Gastrocnemius medialis (tissue), 4 donors: ENCODE results near the gene NELFB.

Source experiments
- POLR2A ChIP-seq, 2 donors: fragments of 450-650 bp; IDR thresholded peaks; one replicate each; pipeline ENCODE4 v1.6.1; 2017; ENCODE audit warnings: antibody characterized with exemption in 2 of 2, mild to moderate bottlenecking in 2 of 2, moderate library complexity in 2 of 2
- TF ChIP-seq, protein P1 (sequence below), 5 experiments: fragments of 450-650 bp in 3 of 5; fragments of 200-600 bp in 2 of 5; sonication (generic) in 2 of 5; IDR thresholded peaks in 4 of 5; conservative IDR thresholded peaks in 1 of 5; 1 replicate in 4 of 5; 2 replicates in 1 of 5; pipeline ENCODE4 v1.5.1; 2016 to 2019; ENCODE audit warnings: antibody characterized with exemption in 5 of 5, mild to moderate bottlenecking in 3 of 5, moderate library complexity in 3 of 5

DNA sequence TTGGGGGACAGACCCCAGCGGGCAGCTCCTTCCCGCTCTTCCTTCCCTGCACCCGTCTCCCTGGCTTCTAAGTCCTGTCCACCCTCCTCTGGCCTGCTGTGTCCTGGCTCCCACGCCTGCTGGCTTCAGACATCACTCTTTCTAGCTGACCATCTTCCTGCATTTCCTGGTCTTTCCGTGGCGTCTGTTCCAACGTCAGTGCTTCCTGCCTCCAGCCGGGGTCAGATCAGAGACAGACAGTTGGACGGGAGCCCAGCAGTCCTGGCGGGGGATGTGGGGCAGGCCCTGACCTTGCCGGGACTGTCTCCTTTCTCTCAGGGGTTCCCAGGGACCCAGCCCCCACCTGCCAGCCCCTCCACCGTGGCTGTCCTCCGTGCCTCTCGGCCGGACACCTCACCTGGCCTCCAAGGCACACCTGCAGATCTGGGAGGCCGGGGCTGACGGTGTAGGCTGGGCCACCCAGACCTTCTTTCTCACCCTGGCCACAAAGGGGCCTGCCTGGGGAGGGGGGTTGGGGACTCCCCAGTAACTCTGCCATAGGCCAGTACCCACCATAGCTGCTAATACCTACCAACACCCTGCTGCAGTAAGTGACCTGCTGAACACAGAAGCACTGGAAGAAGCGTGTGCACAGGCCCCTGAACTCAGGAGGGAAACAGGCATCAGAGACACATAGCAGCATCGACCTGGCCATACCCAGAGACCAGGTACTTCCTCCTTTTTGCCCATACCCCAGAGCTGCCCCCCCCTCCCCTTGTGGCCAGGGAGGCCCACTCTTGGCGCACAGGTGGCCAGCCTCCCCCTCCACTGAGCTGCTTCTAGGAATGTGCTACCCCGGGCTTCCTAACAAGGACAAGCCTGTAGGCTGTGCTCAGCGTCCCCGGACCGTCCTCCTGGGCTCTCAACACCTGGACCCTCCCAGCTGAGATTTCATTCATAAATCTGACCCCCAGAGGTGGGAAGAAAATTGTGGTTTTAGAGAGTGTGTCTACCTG lies 41.8 kb downstream of the NELFB start:
- TF ChIP-seq, protein P1, sequence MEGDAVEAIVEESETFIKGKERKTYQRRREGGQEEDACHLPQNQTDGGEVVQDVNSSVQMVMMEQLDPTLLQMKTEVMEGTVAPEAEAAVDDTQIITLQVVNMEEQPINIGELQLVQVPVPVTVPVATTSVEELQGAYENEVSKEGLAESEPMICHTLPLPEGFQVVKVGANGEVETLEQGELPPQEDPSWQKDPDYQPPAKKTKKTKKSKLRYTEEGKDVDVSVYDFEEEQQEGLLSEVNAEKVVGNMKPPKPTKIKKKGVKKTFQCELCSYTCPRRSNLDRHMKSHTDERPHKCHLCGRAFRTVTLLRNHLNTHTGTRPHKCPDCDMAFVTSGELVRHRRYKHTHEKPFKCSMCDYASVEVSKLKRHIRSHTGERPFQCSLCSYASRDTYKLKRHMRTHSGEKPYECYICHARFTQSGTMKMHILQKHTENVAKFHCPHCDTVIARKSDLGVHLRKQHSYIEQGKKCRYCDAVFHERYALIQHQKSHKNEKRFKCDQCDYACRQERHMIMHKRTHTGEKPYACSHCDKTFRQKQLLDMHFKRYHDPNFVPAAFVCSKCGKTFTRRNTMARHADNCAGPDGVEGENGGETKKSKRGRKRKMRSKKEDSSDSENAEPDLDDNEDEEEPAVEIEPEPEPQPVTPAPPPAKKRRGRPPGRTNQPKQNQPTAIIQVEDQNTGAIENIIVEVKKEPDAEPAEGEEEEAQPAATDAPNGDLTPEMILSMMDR (IDR thresholded peaks at IDR 0.05 in 4 of 5, conservative IDR thresholded peaks at IDR 0.05 in 1 of 5): no peak
- peak in 1 of 2 donors; percentile 30 for TF ChIP-seq POLR2A (IDR thresholded peaks at IDR 0.05)
